IPS DF 4.7 (cell line): Measurements from ENCODE around the gene PRKAG2.
"Not testable (repeated sequence)": the region's sequence is repeated elsewhere in the genome, so short reads cannot be mapped to it uniquely, and the experiment has no call there.

Experiments used
- DNase-seq: peaks from one replicate; pipeline ENCODE4 v3.0.0-alpha.2; 2013; ENCODE audit warnings: low spot score; ENCODE audit errors: extremely low read depth

PRKAG2 gene

DNA sequence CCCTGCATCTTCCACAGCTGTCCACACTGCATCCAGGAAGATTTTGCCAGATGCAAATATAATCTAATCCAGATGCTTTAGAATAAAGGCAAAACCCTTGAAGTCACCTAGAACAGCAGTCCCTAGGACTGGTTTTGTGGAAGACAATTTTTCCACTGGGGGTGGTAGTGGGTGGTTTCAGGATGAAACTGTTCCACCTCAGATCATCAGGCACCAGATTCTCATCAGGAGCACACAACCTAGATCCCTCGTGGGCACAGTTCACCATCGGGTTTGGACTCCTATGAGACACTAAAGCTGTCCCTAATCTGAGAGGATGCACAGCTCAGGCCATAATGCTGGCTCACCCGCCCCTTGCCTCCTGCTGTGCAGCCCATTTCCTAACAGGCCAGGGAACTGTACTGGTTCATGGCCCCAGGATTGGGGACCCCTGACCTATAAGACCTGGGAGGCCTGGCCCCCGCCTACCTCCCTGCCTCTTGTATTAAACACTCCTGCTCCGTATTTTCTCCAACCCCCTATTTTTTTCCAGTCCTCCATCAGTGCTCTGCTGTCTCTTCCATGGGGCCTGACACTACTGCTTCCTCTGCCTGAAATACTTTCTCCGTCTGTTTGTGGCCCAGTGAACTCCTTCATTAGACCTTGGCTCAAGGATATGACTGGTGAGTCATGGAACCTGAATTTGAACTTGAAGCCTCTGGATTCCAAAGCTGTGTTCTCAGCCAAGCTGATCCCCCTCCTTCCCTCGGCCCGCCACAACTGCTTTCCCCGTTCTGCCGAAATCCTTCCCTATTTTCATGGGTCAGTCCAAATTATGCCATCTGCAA is 277.3 kb downstream of the PRKAG2 start:
- DNase-seq, result no peak

- no peak for DNase-seq
Measured at GRCh38 chr7:151597541-151598444, 279.1 kb downstream of the PRKAG2 start.

DNA sequence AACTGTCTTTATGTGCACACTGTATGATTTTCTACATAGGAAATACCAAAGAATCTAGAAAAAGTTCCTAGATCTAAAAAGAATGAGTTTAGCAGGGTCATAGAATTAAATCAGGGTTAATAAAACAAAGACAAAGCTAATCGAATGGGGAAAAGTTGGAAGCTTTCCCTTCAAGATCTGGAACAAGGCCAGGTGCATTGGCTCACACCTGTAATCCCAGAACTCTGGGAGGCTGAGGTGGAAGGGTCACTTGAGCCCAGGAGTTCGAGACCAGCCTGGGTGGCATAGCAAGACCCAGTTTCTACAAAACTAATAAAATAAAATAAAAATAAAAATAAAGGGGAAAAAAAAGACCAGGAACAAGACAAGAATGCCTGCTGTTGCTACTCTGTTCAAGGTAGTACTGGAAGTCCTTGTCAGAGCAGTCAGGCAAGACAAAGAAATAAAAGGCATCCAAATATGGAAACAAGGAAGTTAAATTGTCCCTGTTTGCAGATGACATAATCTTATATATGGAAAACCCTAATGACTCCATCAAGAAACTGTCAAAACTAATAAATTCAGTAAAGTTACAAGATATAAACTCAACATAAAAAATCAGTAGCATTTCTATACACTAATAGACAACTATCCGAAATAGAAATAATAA is 281.1 kb downstream of the PRKAG2 start:
- DNase-seq, result no peak

GRCh38 chr7:151592868-151593486 is 283.9 kb downstream of the PRKAG2 start:
- no peak for DNase-seq

DNA sequence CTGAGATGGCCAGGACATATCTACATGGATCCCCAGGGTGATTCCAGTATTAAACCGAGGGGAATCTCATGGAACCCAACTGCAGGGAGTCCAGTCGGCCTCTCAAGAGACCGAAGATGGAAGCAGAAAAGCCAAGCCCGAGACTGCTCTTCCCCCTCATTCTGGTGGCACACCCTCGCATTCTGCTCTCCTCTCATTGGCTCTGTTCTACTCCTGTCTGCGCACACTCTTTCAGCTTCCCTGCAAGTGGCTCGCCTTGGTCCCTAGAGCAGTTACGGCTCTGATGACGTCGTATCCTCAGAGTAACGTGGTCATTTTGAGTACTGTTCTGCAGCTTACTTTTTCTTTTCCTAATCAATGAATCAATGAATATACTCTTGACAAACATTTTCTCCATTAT is 284.6 kb downstream of the PRKAG2 start:
- DNase-seq, result no peak

DNA sequence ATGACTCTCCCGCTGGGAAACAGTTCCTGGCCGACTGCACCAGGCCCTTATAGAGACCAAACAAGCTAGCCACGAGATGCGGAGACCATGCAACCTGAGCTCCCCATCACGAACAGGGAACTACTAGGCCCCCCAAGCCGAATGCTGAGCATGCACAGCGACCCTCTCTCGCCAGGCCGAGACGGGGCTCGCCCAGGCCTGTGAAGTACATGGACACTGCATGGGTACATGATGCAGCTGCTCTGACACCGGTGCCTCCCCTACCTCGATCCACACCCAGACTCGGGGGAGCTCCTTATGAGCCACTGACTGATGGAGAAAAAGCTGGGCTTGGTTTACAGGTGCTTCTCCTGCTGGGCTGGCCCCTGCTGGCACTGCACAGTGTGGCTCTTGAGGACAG is 285.0 kb downstream of the PRKAG2 start:
- DNase-seq, result no peak

DNA sequence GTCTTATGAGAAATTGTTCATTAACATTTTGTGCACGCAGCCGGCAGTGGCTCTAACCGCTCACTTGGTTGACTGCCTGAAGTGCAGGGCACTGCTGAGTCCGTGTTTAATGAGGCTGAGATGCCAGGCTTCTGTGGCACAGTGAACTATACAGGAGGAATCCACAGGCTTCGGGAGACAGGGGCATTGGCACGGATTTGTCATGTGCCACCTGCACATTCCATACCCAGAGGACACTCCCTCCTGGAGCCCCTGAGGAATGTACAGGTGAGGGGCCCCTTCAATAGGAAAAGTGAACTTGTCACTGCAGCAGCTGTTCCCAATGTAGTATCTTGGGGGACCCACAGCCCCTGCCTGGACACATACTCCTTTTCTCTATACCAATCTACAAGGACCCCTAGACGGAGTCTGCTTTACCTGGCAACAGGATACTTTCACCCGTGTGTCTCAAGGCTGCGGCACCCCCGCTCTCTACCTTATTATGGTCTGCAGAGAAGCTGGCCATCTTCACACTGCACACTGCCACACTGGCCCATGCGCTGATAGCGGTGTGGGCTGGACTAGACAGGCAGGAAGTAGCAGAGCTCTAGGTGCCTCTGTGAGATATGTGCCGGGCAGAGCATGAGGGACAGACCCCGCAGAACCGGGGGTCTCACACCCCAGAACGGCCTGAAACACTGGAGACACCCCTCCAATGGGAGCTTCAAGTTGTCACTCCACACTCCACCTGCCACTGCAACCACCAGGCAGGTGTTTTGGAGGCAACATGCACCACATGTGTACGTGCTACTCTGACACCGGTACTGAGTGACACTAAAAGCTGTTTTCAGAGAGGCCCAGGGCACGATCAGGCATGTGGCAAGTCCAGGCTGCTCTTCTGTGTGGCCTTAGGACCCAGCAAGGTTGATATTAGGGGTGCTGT is 285.8 kb downstream of the PRKAG2 start:
- no peak for DNase-seq

- no peak for DNase-seq
Measured at GRCh38 chr7:151590071-151590849, 286.7 kb downstream of the PRKAG2 start.

GRCh38 chr7:151588982-151589381 is 287.9 kb downstream of the PRKAG2 start:
- DNase-seq, result no peak

DNA sequence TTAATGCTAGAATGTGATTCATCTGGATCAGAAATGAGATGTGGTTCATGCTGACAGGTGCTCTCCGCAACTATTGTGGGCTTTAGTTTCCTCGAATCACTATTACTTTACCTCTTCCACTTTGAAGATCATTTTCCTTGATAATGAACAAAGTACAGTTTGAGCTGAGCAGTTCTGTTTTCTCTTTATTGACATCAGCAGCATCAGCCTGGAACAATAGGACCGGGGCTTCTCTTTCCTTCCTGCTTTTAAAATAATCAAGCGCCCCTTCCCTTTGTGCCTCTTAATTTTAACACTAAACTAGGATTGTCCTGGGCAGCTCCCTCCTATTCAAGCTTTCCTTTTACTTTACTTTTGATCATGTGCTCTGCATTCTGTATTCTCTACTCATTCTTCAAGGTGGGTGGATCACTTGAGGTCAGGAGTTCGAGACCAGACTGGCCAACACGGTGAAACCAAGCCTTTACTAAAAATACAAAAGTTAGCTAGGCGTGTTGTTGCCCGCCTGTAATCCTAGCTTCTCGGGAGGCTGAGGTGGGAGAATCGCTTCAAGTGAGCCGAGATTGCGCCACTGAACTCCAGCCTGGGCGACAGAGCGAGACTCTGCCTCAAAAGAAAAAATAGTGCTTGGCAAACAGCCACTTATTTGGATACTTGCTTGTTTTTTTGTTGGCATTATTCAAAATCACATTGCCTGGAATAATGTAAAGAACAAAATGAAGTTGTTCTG is 290.2 kb downstream of the PRKAG2 start:
- DNase-seq, result no peak

DNA sequence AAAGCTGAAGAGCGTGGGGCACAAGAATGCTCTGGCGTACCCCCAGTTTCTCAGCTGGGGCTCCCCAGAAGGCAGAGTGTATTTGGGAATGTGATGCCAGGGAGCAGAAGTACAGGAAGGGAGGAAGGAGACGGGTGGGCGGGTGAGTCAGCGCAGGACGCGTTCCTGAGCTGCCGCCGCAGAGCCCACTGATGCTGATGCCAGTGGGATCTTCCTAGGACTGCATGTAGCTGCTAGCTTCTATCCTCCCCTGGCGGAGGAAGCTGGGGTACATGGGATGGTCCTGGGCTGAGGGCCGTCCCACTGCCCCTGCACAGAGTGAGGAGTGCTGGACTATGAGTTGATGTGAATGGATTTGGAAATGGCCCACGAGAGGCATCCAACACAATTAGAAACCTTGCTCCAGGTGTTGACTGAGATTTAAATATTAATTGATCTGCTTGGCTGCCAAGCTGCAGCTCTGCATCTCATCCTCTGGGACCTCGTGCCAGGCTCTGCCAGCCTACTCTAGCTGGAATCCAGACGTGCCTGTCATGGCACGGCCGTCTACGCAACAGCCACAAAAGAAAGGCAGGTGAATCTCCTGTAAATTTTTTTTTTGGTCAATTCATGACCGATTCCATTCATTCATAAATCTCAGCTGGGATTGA is 291.0 kb downstream of the PRKAG2 start:
- DNase-seq, result no peak

GRCh38 chr7:151581741-151582140 is 295.2 kb downstream of the PRKAG2 start:
- no peak for DNase-seq

DNA sequence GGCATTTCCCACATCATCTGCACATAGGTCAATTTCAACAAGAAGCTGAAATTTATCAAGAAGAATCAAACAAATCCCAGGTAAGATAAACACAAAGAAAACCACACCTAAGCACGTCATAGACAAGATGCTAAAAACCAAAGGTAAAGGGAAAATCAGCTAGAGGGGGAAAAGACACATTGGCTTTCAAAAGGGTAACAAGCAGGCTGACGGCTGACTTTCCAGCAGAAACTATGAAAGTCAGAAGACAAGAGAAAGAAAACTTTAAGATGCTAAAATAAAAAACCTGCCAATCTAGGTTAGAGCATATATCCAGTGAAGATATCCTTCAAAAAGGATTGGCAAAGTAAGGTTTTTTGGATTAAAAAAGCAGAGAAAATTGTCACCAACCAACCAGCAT is 297.3 kb downstream of the PRKAG2 start:
- no peak for DNase-seq

GRCh38 chr7:151575410-151575809 is 301.5 kb downstream of the PRKAG2 start:
- DNase-seq, result no peak

- DNase-seq, result not testable (repeated sequence)
Measured at GRCh38 chr7:151573046-151573445, 303.9 kb downstream of the PRKAG2 start.

DNA sequence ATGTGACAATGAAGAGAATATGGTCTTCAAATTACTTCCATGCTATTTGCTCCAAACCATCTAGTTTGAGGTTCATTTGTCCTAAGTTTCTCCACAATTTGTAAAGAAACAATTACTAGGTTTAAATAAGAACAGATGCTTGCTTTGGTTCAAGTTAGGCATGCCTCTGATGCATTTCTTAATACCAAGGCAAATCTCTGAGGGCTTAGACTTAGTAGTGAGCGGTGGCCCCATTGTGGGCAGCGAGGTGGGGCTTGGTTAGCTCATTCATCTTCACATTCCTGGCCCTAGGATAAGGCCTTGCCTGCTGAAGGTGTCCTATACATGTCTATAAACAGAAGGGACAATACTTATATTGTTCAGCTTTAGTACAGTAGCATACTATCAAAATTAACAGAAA is 304.8 kb downstream of the PRKAG2 start:
- DNase-seq, result no peak

GRCh38 chr7:151571471-151571870 is 305.4 kb downstream of the PRKAG2 start:
- DNase-seq, result no peak

- no peak for DNase-seq
Measured at GRCh38 chr7:151570366-151570915, 306.5 kb downstream of the PRKAG2 start.
